Activated T-cell treated with anti-CD3 and anti-CD28 coated beads for 1 hour (primary cell): ENCODE measurements around the gene USP10.

ENCODE experiments used
- DNase-seq: peaks from one replicate; pipeline ENCODE4 v3.0.0-alpha.2; 2020; ENCODE audit warnings: low read depth

USP10 gene

DNA sequence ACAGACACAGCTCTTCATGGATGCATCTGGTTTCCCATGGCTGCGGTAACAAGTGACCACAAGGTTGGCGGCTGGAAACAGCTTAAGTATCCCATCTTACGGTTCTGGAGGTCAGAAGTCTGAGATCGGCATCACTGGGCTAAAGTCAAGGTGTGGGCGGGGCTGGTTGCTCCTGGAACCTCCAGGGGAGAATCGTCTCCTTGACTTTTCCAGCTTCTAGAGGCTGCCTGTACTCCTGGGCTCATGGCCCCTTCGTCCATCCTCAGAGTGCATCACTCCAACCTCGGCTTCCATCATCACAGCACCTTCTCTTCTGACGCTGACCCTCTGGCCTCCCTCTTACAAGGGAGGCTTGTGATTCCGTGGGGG lies 107.1 kb downstream of the USP10 start:
- no peak for DNase-seq

- no peak for DNase-seq
These were observed 108.0 kb downstream of the USP10 start for GRCh38 chr16:84807776-84808175.

GRCh38 chr16:84808826-84809225 lies 109.0 kb downstream of the USP10 start:
- no peak for DNase-seq

GRCh38 chr16:84810518-84811273 lies 110.9 kb downstream of the USP10 start:
- DNase-seq = no peak

GRCh38 chr16:84811529-84811928 lies 111.7 kb downstream of the USP10 start:
- no peak for DNase-seq

GRCh38 chr16:84813141-84813934 lies 113.5 kb downstream of the USP10 start:
- DNase-seq = no peak

DNA sequence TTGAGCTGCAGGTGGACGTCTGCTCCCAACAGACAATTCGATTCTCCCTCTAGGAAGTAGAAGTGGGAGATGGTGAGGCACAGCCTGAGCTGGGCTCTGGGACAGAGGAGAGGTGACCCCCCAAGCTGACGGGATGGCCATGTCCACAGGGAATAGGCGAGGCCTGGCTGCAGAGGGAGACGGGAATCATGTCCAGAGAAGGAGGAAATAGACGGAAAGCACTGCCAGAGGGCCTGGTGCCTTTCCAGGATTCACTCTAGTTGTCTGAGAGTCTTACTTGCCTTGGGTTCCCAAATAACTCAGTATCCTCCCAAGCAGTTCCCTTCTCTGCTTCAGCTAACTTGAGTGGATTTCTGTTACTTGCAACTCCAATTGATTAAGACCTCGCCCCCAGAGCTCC lies 115.7 kb downstream of the USP10 start:
- DNase-seq = no peak

GRCh38 chr16:84816023-84816422 lies 116.2 kb downstream of the USP10 start:
- DNase-seq = no peak

- no peak for DNase-seq
These were observed 116.7 kb downstream of the USP10 start for GRCh38 chr16:84816485-84816884.

- DNase-seq = no peak
These were observed 117.4 kb downstream of the USP10 start for GRCh38 chr16:84817206-84817605.

DNA sequence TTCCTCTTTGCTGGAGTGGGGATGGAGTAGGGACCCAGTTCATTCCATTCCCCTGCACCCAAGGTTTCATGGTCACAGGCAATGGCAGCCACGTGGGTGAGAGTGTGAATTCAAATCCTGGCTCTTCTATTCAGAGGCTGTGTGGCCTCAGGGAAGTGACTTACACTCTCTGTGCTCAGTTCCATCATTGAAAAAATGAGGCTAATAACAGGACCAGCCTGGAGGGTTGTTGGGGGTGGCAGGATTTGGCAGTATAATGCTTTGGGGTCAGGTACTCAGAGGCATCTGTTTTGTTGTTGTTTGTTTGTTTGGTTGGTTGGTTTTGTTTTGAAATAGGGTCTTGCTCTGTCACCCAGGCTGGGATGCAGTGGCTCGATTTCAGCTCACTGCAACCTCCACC lies 117.8 kb downstream of the USP10 start:
- DNase-seq = no peak

- DNase-seq = no peak
These were observed 118.3 kb downstream of the USP10 start for GRCh38 chr16:84818133-84818532.

GRCh38 chr16:84818989-84819643 lies 119.3 kb downstream of the USP10 start:
- no peak for DNase-seq

- DNase-seq = peak; percentile 86
These were observed 120.0 kb downstream of the USP10 start, which contains the start of gene CRISPLD2 for GRCh38 chr16:84819644-84820304. Gene CRISPLD2, plus strand, starts transcription at chr16:84819985. Its CDS starts 18,511 bp downstream, at chr16:84838496.

GRCh38 chr16:84820305-84820684 lies 120.5 kb downstream of the USP10 start:
- no peak for DNase-seq

- DNase-seq = no peak
These were observed 121.0 kb downstream of the USP10 start for GRCh38 chr16:84820771-84821170.

GRCh38 chr16:84821179-84821578 lies 121.4 kb downstream of the USP10 start:
- no peak for DNase-seq

GRCh38 chr16:84821728-84822689 lies 122.2 kb downstream of the USP10 start:
- DNase-seq = no peak

GRCh38 chr16:84822990-84823389 lies 123.2 kb downstream of the USP10 start:
- no peak for DNase-seq

DNA sequence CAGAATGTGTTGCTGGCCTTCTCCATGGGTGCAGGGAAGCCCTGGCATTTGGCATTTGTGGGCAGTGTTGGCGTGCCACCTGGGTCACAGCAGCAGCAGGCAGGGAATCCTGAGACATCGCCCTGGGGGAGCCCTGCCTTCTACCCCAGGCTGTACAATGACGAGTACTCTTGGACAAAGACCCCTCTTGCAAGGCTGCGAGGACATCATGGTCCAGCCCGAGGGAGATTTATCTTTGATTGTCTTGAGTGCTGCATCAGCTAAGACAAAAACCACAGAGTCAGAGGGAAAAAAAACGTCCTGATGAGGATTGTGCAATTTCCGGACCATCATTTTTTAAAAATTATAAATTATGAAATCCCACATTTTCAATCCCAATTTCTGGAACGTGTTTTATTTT lies 123.7 kb downstream of the USP10 start:
- DNase-seq = no peak

- DNase-seq = no peak
These were observed 124.1 kb downstream of the USP10 start for GRCh38 chr16:84823926-84824325.
